Measurements from ENCODE around the gene ANK2. TPM values are rescaled to one million over a fixed set of nuclear protein-coding genes. Genes with fewer than 3 reads are reported as not detected.

Gene ANK2
- total and polyA plus RNA-seq, 2 donors: 5.3 to 14.7 TPM

DNA sequence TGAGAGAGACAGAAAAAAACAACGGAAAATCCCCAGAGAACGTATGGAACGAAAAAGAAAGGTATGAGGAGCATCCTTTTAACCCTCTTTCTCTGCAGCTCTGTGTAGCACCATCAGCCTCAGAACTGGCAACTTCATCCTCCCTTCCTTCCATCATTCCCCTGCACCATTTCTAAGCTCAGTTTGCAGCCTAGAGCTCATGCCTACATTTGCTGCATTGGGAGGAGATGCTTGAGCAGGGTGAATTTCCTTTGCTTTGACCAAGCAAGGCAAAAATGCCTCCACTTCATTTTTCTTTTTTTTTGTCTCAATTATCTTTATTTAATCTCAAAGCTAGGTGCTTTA is 67.9 kb downstream of the ANK2 start:
- H3K27ac ChIP-seq (ENCODE audit: low read depth in 1 of 2, low read length in 1 of 2): no peak overlapping the region
- DNase-seq (ENCODE audit: low read depth in 6 of 9, low spot score in 9 of 9): no peak
- WGBS: 90% methylated on average over 3 of the region's 3 CpGs
- H3K9me3 ChIP-seq (ENCODE audit: control insufficient read depth in 2 of 2, insufficient read depth in 1 of 2, low read length in 1 of 2): peaks cover 0 to 2% of the 10 kb centered on the region in 2 donors
- H3K36me3 ChIP-seq (ENCODE audit: control insufficient read depth in 2 of 2, insufficient read depth in 2 of 2, low read length in 1 of 2): no peaks in the 10 kb centered on the region
- no peaks in the 10 kb centered on the region for H3K27me3 ChIP-seq (ENCODE audit: control insufficient read depth in 2 of 2, insufficient read depth in 1 of 2, low read length in 1 of 2)
- H3K4me1 ChIP-seq (ENCODE audit: control insufficient read depth in 2 of 2, insufficient read depth in 2 of 2, low read length in 2 of 2): no peaks in the 10 kb centered on the region
- H3K4me3 ChIP-seq (ENCODE audit: low read length in 2 of 2): no peak overlapping the region

DNA sequence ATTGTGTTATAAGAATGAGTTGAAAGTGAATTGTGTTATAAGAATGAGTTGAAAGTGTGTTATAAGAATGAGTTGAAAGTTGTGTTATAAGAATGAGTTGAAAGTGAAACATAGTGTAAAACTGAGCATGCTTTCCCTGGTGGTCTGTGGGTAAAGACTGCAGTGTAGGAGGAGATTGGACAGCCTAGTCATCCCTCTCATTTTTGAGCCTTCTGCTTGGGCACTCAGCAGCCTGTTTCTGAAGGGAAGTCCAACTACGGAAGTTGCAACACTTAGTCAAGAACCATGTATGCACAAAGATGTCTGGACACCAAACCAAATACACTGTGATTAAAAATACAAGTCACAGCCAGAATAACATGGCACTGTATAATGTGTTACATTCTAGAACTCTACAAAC is 72.6 kb downstream of the ANK2 start:
- Histone ChIP-seq H3K36me3 (ENCODE audit: control insufficient read depth in 2 of 2, insufficient read depth in 2 of 2, low read length in 1 of 2) (no peaks in the 10 kb centered on the region), H3K27ac (ENCODE audit: low read depth in 1 of 2, low read length in 1 of 2) (no peak overlapping the region), H3K4me1 (ENCODE audit: control insufficient read depth in 2 of 2, insufficient read depth in 2 of 2, low read length in 2 of 2) (no peaks in the 10 kb centered on the region), H3K4me3 (ENCODE audit: low read length in 2 of 2) (no peak overlapping the region), H3K9me3 (ENCODE audit: control insufficient read depth in 2 of 2, insufficient read depth in 1 of 2, low read length in 1 of 2) (no peaks in the 10 kb centered on the region), H3K27me3 (ENCODE audit: control insufficient read depth in 2 of 2, insufficient read depth in 1 of 2, low read length in 1 of 2) (no peaks in the 10 kb centered on the region)
- 92% methylated on average over 1 of the region's 1 CpG for WGBS
- no peak for DNase-seq (ENCODE audit: low read depth in 6 of 9, low spot score in 9 of 9)

DNA sequence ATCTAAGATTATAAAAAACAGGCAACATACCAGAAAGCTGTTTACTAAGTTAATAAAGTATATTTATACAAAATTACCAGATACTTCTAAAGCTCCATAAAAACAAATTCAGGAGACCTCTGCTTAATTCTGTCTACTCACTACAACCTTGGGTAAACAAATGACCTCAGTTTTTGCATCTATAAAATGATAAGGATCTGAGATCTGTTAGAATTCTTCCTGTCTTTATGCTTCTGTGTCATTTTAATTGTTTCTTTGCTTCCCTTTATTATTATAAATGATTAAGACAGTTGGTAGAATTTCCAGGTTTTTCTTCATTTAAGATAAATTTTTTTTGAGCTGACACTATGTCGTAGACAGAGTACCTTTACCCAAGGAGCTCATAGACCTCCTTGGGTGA is 76.0 kb downstream of the ANK2 start:
- H3K27me3 ChIP-seq (ENCODE audit: control insufficient read depth in 2 of 2, insufficient read depth in 1 of 2, low read length in 1 of 2): no peaks in the 10 kb centered on the region
- H3K27ac ChIP-seq (ENCODE audit: low read depth in 1 of 2, low read length in 1 of 2): no peak overlapping the region
- no peaks in the 10 kb centered on the region for H3K9me3 ChIP-seq (ENCODE audit: control insufficient read depth in 2 of 2, insufficient read depth in 1 of 2, low read length in 1 of 2)
- WGBS: 61% methylated on average over 1 of the region's 1 CpG
- H3K36me3 ChIP-seq (ENCODE audit: control insufficient read depth in 2 of 2, insufficient read depth in 2 of 2, low read length in 1 of 2): no peaks in the 10 kb centered on the region
- H3K4me3 ChIP-seq (ENCODE audit: low read length in 2 of 2): no peak overlapping the region
- no peak for DNase-seq (ENCODE audit: low read depth in 6 of 9, low spot score in 9 of 9)
- H3K4me1 ChIP-seq (ENCODE audit: control insufficient read depth in 2 of 2, insufficient read depth in 2 of 2, low read length in 2 of 2): no peaks in the 10 kb centered on the region

DNA sequence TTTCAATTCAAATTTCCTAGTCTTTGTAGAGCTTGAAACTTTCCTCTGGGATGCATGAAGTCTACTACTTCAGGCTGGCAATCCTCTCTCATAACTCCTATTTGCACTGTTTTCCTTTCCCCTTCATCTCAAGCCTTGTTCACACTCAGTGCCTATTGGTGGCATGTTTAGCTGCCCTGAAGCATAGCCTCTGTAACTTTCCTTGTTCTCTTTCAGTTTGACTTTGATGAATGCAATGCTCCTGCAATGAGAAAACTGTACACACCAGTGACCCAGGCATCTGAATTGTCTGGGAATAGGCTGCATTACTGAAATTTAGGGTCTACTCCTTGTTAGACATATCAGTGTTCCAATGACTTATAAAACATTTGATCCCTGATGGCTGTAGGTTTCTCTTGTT is 81.7 kb downstream of the ANK2 start:
- no peaks in the 10 kb centered on the region for H3K27me3 ChIP-seq (ENCODE audit: control insufficient read depth in 2 of 2, insufficient read depth in 1 of 2, low read length in 1 of 2)
- H3K9me3 ChIP-seq (ENCODE audit: control insufficient read depth in 2 of 2, insufficient read depth in 1 of 2, low read length in 1 of 2): no peaks in the 10 kb centered on the region
- DNase-seq (ENCODE audit: low read depth in 6 of 9, low spot score in 9 of 9): no peak
- no peak overlapping the region for H3K4me3 ChIP-seq (ENCODE audit: low read length in 2 of 2)
- H3K4me1 ChIP-seq (ENCODE audit: control insufficient read depth in 2 of 2, insufficient read depth in 2 of 2, low read length in 2 of 2): no peaks in the 10 kb centered on the region
- no peaks in the 10 kb centered on the region for H3K36me3 ChIP-seq (ENCODE audit: control insufficient read depth in 2 of 2, insufficient read depth in 2 of 2, low read length in 1 of 2)
- no peak overlapping the region for H3K27ac ChIP-seq (ENCODE audit: low read depth in 1 of 2, low read length in 1 of 2)

DNA sequence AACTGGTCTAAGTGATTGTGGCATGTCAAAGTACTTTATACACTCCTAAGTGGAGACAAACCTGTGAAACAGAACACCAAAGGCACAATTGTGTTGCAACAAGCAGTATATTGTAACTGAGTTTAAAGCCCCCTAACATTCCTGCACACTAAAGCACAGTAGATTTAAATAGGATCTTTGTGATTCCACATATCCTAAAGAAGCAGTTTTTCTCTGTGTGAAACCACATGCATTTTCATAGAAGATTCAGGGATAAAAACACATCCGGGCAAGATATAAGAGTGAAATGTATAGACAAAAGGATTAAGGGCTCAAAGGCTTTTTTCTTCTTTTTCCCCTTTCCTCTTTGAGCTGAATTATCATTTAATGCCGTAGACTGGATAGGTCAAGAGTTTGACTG is 82.2 kb downstream of the ANK2 start:
- no peak for DNase-seq (ENCODE audit: low read depth in 6 of 9, low spot score in 9 of 9)
- H3K36me3 ChIP-seq (ENCODE audit: control insufficient read depth in 2 of 2, insufficient read depth in 2 of 2, low read length in 1 of 2): no peaks in the 10 kb centered on the region
- no peaks in the 10 kb centered on the region for H3K4me1 ChIP-seq (ENCODE audit: control insufficient read depth in 2 of 2, insufficient read depth in 2 of 2, low read length in 2 of 2)
- no peak overlapping the region for H3K27ac ChIP-seq (ENCODE audit: low read depth in 1 of 2, low read length in 1 of 2)
- no peaks in the 10 kb centered on the region for H3K27me3 ChIP-seq (ENCODE audit: control insufficient read depth in 2 of 2, insufficient read depth in 1 of 2, low read length in 1 of 2)
- WGBS: 96% methylated on average over 2 of the region's 2 CpGs
- no peaks in the 10 kb centered on the region for H3K9me3 ChIP-seq (ENCODE audit: control insufficient read depth in 2 of 2, insufficient read depth in 1 of 2, low read length in 1 of 2)
- H3K4me3 ChIP-seq (ENCODE audit: low read length in 2 of 2): no peak overlapping the region

DNA sequence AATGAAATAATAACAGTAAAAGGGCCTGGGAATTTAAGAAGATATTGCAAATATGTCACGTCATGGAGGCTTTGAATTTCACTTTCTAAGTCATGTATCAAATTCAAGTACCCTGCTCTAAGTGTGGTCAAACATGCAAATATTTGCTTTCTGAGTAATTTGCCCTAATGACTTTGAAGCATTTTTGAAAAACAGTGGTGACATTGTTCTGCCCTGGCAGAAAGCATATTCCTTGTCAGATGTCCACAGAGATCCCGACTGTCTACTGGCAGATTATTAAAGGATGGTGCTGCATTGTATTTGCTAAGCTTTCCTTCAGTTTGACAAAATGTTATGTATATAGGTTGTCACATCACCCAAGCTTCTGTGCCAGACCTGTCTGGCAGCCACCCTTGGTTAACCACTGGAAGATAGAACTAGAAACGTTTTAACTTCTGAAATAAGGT is 92.5 kb downstream of the ANK2 start:
- Histone ChIP-seq H3K9me3 (ENCODE audit: control insufficient read depth in 2 of 2, insufficient read depth in 1 of 2, low read length in 1 of 2) (no peaks in the 10 kb centered on the region), H3K36me3 (ENCODE audit: control insufficient read depth in 2 of 2, insufficient read depth in 2 of 2, low read length in 1 of 2) (no peaks in the 10 kb centered on the region), H3K4me3 (ENCODE audit: low read length in 2 of 2) (no peak overlapping the region), H3K4me1 (ENCODE audit: control insufficient read depth in 2 of 2, insufficient read depth in 2 of 2, low read length in 2 of 2) (no peaks in the 10 kb centered on the region), H3K27me3 (ENCODE audit: control insufficient read depth in 2 of 2, insufficient read depth in 1 of 2, low read length in 1 of 2) (no peaks in the 10 kb centered on the region), H3K27ac (ENCODE audit: low read depth in 1 of 2, low read length in 1 of 2) (no peak overlapping the region)
- no peak for DNase-seq (ENCODE audit: low read depth in 6 of 9, low spot score in 9 of 9)
- 67% methylated on average over 3 of the region's 3 CpGs for WGBS

DNA sequence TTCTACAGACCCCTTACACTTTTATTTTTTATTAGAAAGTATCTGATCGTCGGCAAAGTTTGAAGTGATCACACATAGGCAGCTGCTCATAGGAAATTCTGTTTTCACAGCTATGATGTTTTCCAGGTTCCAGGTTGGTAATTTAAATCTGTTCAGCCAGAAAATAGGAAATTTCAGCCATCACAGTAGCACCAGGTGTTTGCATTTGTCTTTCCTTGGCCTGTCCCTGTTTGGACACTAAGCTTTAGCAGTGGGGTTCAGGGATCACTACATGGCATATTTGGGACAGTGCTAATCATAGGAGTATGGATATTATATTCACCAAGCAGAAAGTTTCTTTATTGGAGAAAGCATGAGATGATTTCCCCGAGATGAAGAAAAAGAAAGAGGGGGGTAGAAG is 92.9 kb downstream of the ANK2 start:
- Histone ChIP-seq H3K9me3 (ENCODE audit: control insufficient read depth in 2 of 2, insufficient read depth in 1 of 2, low read length in 1 of 2) (no peaks in the 10 kb centered on the region), H3K4me1 (ENCODE audit: control insufficient read depth in 2 of 2, insufficient read depth in 2 of 2, low read length in 2 of 2) (no peaks in the 10 kb centered on the region), H3K4me3 (ENCODE audit: low read length in 2 of 2) (no peak overlapping the region), H3K27me3 (ENCODE audit: control insufficient read depth in 2 of 2, insufficient read depth in 1 of 2, low read length in 1 of 2) (no peaks in the 10 kb centered on the region), H3K36me3 (ENCODE audit: control insufficient read depth in 2 of 2, insufficient read depth in 2 of 2, low read length in 1 of 2) (no peaks in the 10 kb centered on the region), H3K27ac (ENCODE audit: low read depth in 1 of 2, low read length in 1 of 2) (no peak overlapping the region)
- DNase-seq (ENCODE audit: low read depth in 6 of 9, low spot score in 9 of 9): no peak
- 91% methylated on average over 3 of the region's 3 CpGs for WGBS

DNA sequence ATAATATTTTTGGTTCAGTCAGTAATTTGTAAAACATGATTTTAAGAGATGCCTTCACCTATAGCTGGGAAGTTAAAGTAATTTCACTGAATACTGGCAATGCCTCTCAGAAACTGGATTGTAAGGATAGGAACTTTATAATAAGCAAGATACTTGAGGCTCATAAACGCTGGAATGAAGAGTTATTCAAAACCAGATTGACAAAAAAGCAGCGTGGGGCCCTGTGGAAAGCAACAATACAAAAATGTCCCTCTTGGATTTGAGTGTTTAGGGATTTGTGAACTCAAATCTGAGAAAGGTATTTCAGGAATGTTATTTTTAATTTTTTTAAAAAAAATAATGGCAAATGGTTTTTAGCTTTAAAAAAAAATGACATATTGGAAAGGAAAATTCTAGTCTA is 94.6 kb downstream of the ANK2 start:
- no peak overlapping the region for H3K4me3 ChIP-seq (ENCODE audit: low read length in 2 of 2)
- H3K4me1 ChIP-seq (ENCODE audit: control insufficient read depth in 2 of 2, insufficient read depth in 2 of 2, low read length in 2 of 2): no peaks in the 10 kb centered on the region
- no peak for DNase-seq (ENCODE audit: low read depth in 6 of 9, low spot score in 9 of 9)
- 74% methylated on average over 2 of the region's 2 CpGs for WGBS
- no peaks in the 10 kb centered on the region for H3K9me3 ChIP-seq (ENCODE audit: control insufficient read depth in 2 of 2, insufficient read depth in 1 of 2, low read length in 1 of 2)
- no peak overlapping the region for H3K27ac ChIP-seq (ENCODE audit: low read depth in 1 of 2, low read length in 1 of 2)
- H3K27me3 ChIP-seq (ENCODE audit: control insufficient read depth in 2 of 2, insufficient read depth in 1 of 2, low read length in 1 of 2): no peaks in the 10 kb centered on the region
- no peaks in the 10 kb centered on the region for H3K36me3 ChIP-seq (ENCODE audit: control insufficient read depth in 2 of 2, insufficient read depth in 2 of 2, low read length in 1 of 2)

DNA sequence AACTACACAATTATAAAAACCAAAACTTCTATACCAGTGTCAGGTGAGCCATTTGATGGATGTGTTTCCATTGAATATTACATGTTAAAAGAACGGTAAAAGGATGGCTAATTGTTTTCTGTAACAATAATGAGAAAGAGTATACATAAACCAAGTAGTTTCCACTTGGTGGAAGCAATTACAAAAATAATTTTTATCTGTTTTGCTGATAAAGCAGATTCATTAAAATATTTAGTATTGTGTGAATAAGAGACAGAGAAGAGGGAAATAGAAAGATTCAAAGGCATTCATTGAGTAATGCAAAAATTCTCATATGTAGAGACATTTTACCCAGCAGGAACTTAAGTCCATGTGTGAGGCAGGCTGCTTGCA is 95.7 kb downstream of the ANK2 start:
- Histone ChIP-seq H3K27ac (ENCODE audit: low read depth in 1 of 2, low read length in 1 of 2) (no peak overlapping the region), H3K9me3 (ENCODE audit: control insufficient read depth in 2 of 2, insufficient read depth in 1 of 2, low read length in 1 of 2) (no peaks in the 10 kb centered on the region), H3K4me3 (ENCODE audit: low read length in 2 of 2) (no peak overlapping the region), H3K36me3 (ENCODE audit: control insufficient read depth in 2 of 2, insufficient read depth in 2 of 2, low read length in 1 of 2) (no peaks in the 10 kb centered on the region), H3K4me1 (ENCODE audit: control insufficient read depth in 2 of 2, insufficient read depth in 2 of 2, low read length in 2 of 2) (no peaks in the 10 kb centered on the region), H3K27me3 (ENCODE audit: control insufficient read depth in 2 of 2, insufficient read depth in 1 of 2, low read length in 1 of 2) (no peaks in the 10 kb centered on the region)
- WGBS: 88% methylated on average over 1 of the region's 1 CpG
- DNase-seq (ENCODE audit: low read depth in 6 of 9, low spot score in 9 of 9): no peak

Measured in thymus (tissue), 11 donors.